Large intestine (tissue), 12 donors: ENCODE results near the gene RELA. TPM values are rescaled to one million over a fixed set of nuclear protein-coding genes. Genes with fewer than 3 reads are reported as not detected.
"Not testable (repeated sequence)": the region's sequence is repeated elsewhere in the genome, so short reads cannot be mapped to it uniquely, and the experiment has no call there.

ENCODE experiments used
- DNase-seq, 2 donors: peaks; one replicate each; pipeline versions ENCODE4 v3.0.0 to v3.0.0-alpha.2; 2013
- H3K27ac ChIP-seq: one replicate; pipeline ENCODE4 v1.5.1; 2013; ENCODE audit warnings: low read length
- H3K27me3 ChIP-seq: 2 replicates; pipeline ENCODE4 v1.6.1; 2013; ENCODE audit warnings: low read length; ENCODE audit not compliant: control insufficient read depth, insufficient read depth
- H3K36me3 ChIP-seq: 2 replicates; pipeline ENCODE4 v1.6.1; 2013; ENCODE audit warnings: low read length; ENCODE audit not compliant: control insufficient read depth, insufficient read depth
- H3K4me1 ChIP-seq: one replicate; pipeline ENCODE4 v1.6.1; 2013; ENCODE audit warnings: low read length; ENCODE audit not compliant: control insufficient read depth, insufficient read depth
- H3K4me3 ChIP-seq: one replicate; pipeline ENCODE4 v1.5.1; 2013; ENCODE audit warnings: low read length
- H3K9me3 ChIP-seq: one replicate; pipeline ENCODE4 v1.6.1; 2013; ENCODE audit warnings: mild to moderate bottlenecking, low read depth, low read length, moderate library complexity; ENCODE audit not compliant: control insufficient read depth
- WGBS: methylation state at CpG from one replicate; pipeline ENCODE4 v1.1.5; 2013; ENCODE audit warnings: low lambda C conversion rate; ENCODE audit not compliant: insufficient coverage; 5-methylcytosine and 5-hydroxymethylcytosine counted together
- long read RNA-seq, 11 donors: transcript quantifications; one replicate each; lab custom pipeline, GENCODE V29; 2026
- polyA plus RNA-seq: library from polyadenylated mRNA; unstranded; fragments of 120-200 nt; gene quantifications from one replicate; pipeline ENCODE4 v1.2.1, GENCODE V29; 2013

RELA gene
- polyA plus RNA-seq = 53.8 TPM
- long read RNA-seq, donor 1, transcript RELA-202 (11 exons, 2,700 nt) = major isoform, 5 of 5 reads
- long read RNA-seq, donor 1, partial matches to known transcripts = 0 of 5 reads
- long read RNA-seq, donor 1, other reads (novel, unspliced or antisense) = 0 of 5 reads
- long read RNA-seq, donor 2, transcript RELA-202 (11 exons, 2,700 nt) = major isoform, 7 of 8 reads
- long read RNA-seq, donor 2, partial matches to known transcripts = 0 of 8 reads
- long read RNA-seq, donor 2, other reads (novel, unspliced or antisense) = 0 of 8 reads
- long read RNA-seq, donor 3 = 0 reads
- long read RNA-seq, donor 4, partial matches to known transcripts = 0 of 1 reads
- long read RNA-seq, donor 4, other reads (novel, unspliced or antisense) = 0 of 1 reads
- long read RNA-seq, donor 5, partial matches to known transcripts = 0 of 3 reads
- long read RNA-seq, donor 5, other reads (novel, unspliced or antisense) = 0 of 3 reads
- long read RNA-seq, donor 6, transcript RELA-202 (11 exons, 2,700 nt) = major isoform, 6 of 11 reads
- long read RNA-seq, donor 6, partial matches to known transcripts = 0 of 11 reads
- long read RNA-seq, donor 6, other reads (novel, unspliced or antisense) = 0 of 11 reads
- long read RNA-seq, donor 7, partial matches to known transcripts = 0 of 3 reads
- long read RNA-seq, donor 7, other reads (novel, unspliced or antisense) = 0 of 3 reads
- long read RNA-seq, donor 8, partial matches to known transcripts = 0 of 6 reads
- long read RNA-seq, donor 8, other reads (novel, unspliced or antisense) = 0 of 6 reads
- long read RNA-seq, donor 9, partial matches to known transcripts = 0 of 2 reads
- long read RNA-seq, donor 9, other reads (novel, unspliced or antisense) = 0 of 2 reads
- long read RNA-seq, donor 10, transcript RELA-202 (11 exons, 2,700 nt) = major isoform, 5 of 5 reads
- long read RNA-seq, donor 10, partial matches to known transcripts = 0 of 5 reads
- long read RNA-seq, donor 10, other reads (novel, unspliced or antisense) = 0 of 5 reads
- long read RNA-seq, donor 11, partial matches to known transcripts = 12 of 15 reads
- long read RNA-seq, donor 11, other reads (novel, unspliced or antisense) = 0 of 15 reads

- Histone ChIP-seq H3K4me3 (peak within 1 kb of the TSS; percentile 80), H3K27ac (peak within 1 kb of the TSS; percentile 98), H3K27me3 (no peaks in the 10 kb centered on the region), H3K4me1 (peaks cover 12% of the 10 kb centered on the region), H3K9me3 (no peaks in the 10 kb centered on the region), H3K36me3 (peaks cover 33% of the 10 kb centered on the region)
- WGBS = no CpG with 5 or more reads among the region's 91 CpGs
- peak; percentile 93 to 96 for DNase-seq
Measured at GRCh38 chr11:65662799-65663638, at the start of gene RELA. Gene RELA, minus strand, starts transcription at chr11:65662916. Its CDS starts 84 bp downstream, at chr11:65662832.

- Histone ChIP-seq H3K9me3 (no peaks in the 10 kb centered on the region), H3K4me3 (peak within 1 kb of the TSS; percentile 74), H3K27me3 (no peaks in the 10 kb centered on the region), H3K4me1 (peaks cover 22% of the 10 kb centered on the region), H3K27ac (peak within 1 kb of the TSS; percentile 97), H3K36me3 (peaks cover 40% of the 10 kb centered on the region)
- no CpG with 5 or more reads among the region's 65 CpGs for WGBS
- DNase-seq = peak; percentile 99
Measured at GRCh38 chr11:65711785-65712632, 49.3 kb upstream of the RELA start, which contains the start of gene KAT5. Gene KAT5, plus strand, starts transcription at chr11:65712252. Its CDS starts 16 bp downstream, at chr11:65712268.

GRCh38 chr11:65710421-65710820, 47.7 kb upstream of the RELA start:
- Histone ChIP-seq H3K36me3 (peaks cover 25% of the 10 kb centered on the region), H3K27ac (peak overlapping the region; percentile 32), H3K4me1 (peaks cover 22% of the 10 kb centered on the region), H3K9me3 (no peaks in the 10 kb centered on the region), H3K4me3 (no peak overlapping the region), H3K27me3 (no peaks in the 10 kb centered on the region)
- DNase-seq = peak in 1 of 2 donors; percentile 17
- WGBS = 69% methylated on average over 2 of the region's 3 CpGs

GRCh38 chr11:65709661-65710060, 46.9 kb upstream of the RELA start:
- WGBS = no CpG with 5 or more reads among the region's 8 CpGs
- Histone ChIP-seq H3K36me3 (peaks cover 19% of the 10 kb centered on the region), H3K4me3 (no peak overlapping the region), H3K9me3 (no peaks in the 10 kb centered on the region), H3K4me1 (peaks cover 22% of the 10 kb centered on the region), H3K27me3 (peaks cover 3% of the 10 kb centered on the region), H3K27ac (peak overlapping the region; percentile 18)
- DNase-seq = peak; percentile 82 to 84

- Histone ChIP-seq H3K4me1 (peaks cover 21% of the 10 kb centered on the region), H3K9me3 (no peaks in the 10 kb centered on the region), H3K27me3 (peaks cover 5% of the 10 kb centered on the region), H3K36me3 (peaks cover 7% of the 10 kb centered on the region), H3K4me3 (no peak overlapping the region), H3K27ac (no peak overlapping the region)
- WGBS = 100% methylated on average over 1 of the region's 5 CpGs
- no peak for DNase-seq
Measured at GRCh38 chr11:65708451-65708850, 45.7 kb upstream of the RELA start.

- no CpG with 5 or more reads among the region's 12 CpGs for WGBS
Measured at GRCh38 chr11:65707002-65707401, 44.3 kb upstream of the RELA start.

GRCh38 chr11:65706303-65706763, 43.6 kb upstream of the RELA start:
- H3K9me3 ChIP-seq, H3K4me3 ChIP-seq, H3K27ac ChIP-seq, H3K27me3 ChIP-seq, H3K36me3 ChIP-seq: not testable (repeated sequence)
- H3K4me1 ChIP-seq = peaks cover 13% of the 10 kb centered on the region
- no CpG with 5 or more reads among the region's 14 CpGs for WGBS
- DNase-seq = peak in 1 of 2 donors; percentile 50

More at GRCh38 chr11:65707002-65707401, 44.3 kb upstream of the RELA start:
- not testable (repeated sequence) for H3K4me3 ChIP-seq, DNase-seq, H3K27me3 ChIP-seq, H3K36me3 ChIP-seq, H3K9me3 ChIP-seq, H3K27ac ChIP-seq
- H3K4me1 ChIP-seq = peaks cover 13% of the 10 kb centered on the region

- peaks cover under 1% of the 10 kb centered on the region for H3K4me1 ChIP-seq
- 86% methylated on average over 1 of the region's 4 CpGs for WGBS
- H3K27me3 ChIP-seq = peaks cover 10% of the 10 kb centered on the region
- no peak for DNase-seq
- no peak overlapping the region for H3K27ac ChIP-seq
- no peaks in the 10 kb centered on the region for H3K36me3 ChIP-seq
- no peak overlapping the region for H3K4me3 ChIP-seq
- H3K9me3 ChIP-seq = no peaks in the 10 kb centered on the region
Measured at GRCh38 chr11:65703846-65704245, 41.1 kb upstream of the RELA start.

- Histone ChIP-seq H3K4me3 (no peak overlapping the region), H3K4me1 (no peaks in the 10 kb centered on the region), H3K9me3 (no peaks in the 10 kb centered on the region), H3K27ac (no peak overlapping the region), H3K27me3 (peaks cover 10% of the 10 kb centered on the region), H3K36me3 (no peaks in the 10 kb centered on the region)
- WGBS = no CpG with 5 or more reads among the region's 1 CpG
- no peak for DNase-seq
Measured at GRCh38 chr11:65701686-65702085, 39.0 kb upstream of the RELA start.
